Stimulated activated CD4-positive, alpha-beta T cell treated with anti-CD3 and anti-CD28 coated beads, Interleukin-1b, Interleukin-23, amount 100 ng/mL, for 48 hours (primary cell): ENCODE measurements around the gene CCDC51.

Experiments
- DNase-seq: peaks from one replicate; pipeline ENCODE4 v3.0.0-alpha.2; 2020

The CCDC51 gene

GRCh38 chr3:48418140-48418539 is 21.8 kb downstream of the CCDC51 start:
- DNase-seq: no peak

- DNase-seq: no peak
These were observed 22.3 kb downstream of the CCDC51 start for GRCh38 chr3:48417529-48418108.

- no peak for DNase-seq
These were observed 23.4 kb downstream of the CCDC51 start for GRCh38 chr3:48416546-48416945.

GRCh38 chr3:48416091-48416505 is 23.8 kb downstream of the CCDC51 start:
- DNase-seq: no peak

GRCh38 chr3:48415251-48415953 is 24.5 kb downstream of the CCDC51 start:
- no peak for DNase-seq

GRCh38 chr3:48414376-48415250 is 25.3 kb downstream of the CCDC51 start:
- DNase-seq: no peak

GRCh38 chr3:48413611-48414010 is 26.3 kb downstream of the CCDC51 start:
- no peak for DNase-seq

- DNase-seq: no peak
These were observed 26.8 kb downstream of the CCDC51 start for GRCh38 chr3:48413086-48413485.

- no peak for DNase-seq
These were observed 27.4 kb downstream of the CCDC51 start for GRCh38 chr3:48412375-48413001.

GRCh38 chr3:48411606-48412374 is 28.1 kb downstream of the CCDC51 start:
- DNase-seq: no peak

GRCh38 chr3:48411041-48411588 is 28.8 kb downstream of the CCDC51 start:
- DNase-seq: no peak

GRCh38 chr3:48410205-48411040 is 29.5 kb downstream of the CCDC51 start:
- DNase-seq: no peak

GRCh38 chr3:48409291-48410201 is 30.4 kb downstream of the CCDC51 start:
- no peak for DNase-seq

- DNase-seq: no peak
These were observed 31.1 kb downstream of the CCDC51 start for GRCh38 chr3:48408823-48409281.

GRCh38 chr3:48407542-48408099 is 32.3 kb downstream of the CCDC51 start:
- no peak for DNase-seq

- no peak for DNase-seq
These were observed 33.2 kb downstream of the CCDC51 start for GRCh38 chr3:48406443-48407431.

GRCh38 chr3:48405971-48406370 is 33.9 kb downstream of the CCDC51 start:
- DNase-seq: no peak

GRCh38 chr3:48405343-48405881 is 34.5 kb downstream of the CCDC51 start:
- no peak for DNase-seq
